ENCODE measurements around the gene C11orf91.

DNA sequence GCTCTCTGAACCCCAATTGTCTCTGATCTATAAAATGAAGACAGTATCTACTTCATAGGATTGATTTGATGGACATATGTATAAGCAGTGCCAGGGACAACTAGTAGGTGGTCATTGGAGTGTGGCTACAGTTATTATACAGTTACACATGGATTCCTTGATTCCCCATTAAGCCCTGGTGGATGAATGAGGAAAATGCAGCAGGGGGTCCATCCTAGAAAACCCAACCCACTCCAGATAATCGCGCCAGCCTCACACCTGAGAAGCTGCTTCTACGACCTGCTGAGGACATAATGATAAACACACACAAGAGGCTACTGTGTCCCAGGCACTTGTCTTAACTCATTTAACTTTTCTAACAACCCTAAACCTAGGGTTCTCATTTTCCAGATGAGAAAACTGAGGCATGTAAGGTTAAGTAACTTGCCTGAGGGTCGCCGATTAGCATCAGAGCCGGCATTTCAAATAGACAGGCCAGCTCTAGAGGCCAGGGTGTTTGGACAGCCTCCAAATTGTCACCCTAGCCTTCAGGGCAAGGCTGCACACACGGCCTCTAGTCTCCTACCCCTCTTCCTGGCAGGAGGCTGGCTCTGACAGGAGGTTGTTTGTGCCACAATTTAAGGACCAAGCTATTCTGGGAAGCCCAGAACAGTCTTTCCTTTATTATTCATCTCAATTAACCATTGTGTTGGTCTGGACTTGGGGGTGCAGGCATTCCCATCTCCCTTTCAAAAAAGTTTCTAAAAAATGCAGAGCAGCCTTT lies 3.8 kb upstream of the C11orf91 start:
- TF ChIP-seq, protein P1, sequence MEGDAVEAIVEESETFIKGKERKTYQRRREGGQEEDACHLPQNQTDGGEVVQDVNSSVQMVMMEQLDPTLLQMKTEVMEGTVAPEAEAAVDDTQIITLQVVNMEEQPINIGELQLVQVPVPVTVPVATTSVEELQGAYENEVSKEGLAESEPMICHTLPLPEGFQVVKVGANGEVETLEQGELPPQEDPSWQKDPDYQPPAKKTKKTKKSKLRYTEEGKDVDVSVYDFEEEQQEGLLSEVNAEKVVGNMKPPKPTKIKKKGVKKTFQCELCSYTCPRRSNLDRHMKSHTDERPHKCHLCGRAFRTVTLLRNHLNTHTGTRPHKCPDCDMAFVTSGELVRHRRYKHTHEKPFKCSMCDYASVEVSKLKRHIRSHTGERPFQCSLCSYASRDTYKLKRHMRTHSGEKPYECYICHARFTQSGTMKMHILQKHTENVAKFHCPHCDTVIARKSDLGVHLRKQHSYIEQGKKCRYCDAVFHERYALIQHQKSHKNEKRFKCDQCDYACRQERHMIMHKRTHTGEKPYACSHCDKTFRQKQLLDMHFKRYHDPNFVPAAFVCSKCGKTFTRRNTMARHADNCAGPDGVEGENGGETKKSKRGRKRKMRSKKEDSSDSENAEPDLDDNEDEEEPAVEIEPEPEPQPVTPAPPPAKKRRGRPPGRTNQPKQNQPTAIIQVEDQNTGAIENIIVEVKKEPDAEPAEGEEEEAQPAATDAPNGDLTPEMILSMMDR (IDR thresholded peaks at IDR 0.05): no peak
- TF ChIP-seq POLR2A (IDR thresholded peaks at IDR 0.05) (no peak), POLR2AphosphoS5 (IDR thresholded peaks at IDR 0.05) (no peak)

Measured in breast epithelium (tissue), 3 donors.